ENCODE data around the gene GLIPR1L1. TPM values are rescaled to one million over a fixed set of nuclear protein-coding genes. Genes with fewer than 3 reads are reported as not detected.

The GLIPR1L1 gene
- total RNA-seq, 4 donors from 2014 or later, result not detected

DNA sequence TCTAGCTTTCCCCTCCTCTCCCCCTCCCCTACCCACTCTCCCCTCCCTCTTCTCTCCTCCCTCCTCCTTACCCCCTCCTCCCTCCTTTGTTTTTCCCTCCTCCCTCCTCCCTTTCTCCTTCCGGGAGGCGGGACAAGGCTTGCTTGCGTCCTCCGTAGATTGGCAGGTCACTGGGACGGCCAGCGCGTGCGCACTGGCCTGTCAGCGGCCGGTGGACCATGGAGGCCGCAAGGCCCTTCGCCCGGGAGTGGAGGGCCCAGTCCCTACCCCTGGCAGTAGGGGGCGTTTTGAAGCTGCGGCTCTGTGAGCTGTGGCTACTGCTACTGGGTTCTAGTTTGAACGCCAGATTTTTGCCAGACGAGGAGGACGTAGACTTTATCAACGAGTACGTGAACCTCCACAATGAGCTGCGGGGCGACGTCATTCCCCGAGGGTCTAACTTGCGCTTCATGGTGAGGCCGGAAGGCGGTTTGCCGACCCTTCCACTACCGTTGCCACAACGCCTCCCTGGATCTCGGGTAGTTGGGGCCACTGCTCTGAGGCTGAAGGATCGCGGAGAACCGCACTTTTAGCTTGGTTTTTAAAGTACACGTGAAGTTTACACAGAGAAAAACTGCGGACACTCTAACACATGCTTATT lies 56.5 kb downstream of the GLIPR1L1 start, which contains the start of gene GLIPR1L2:
Gene GLIPR1L2, plus strand, starts transcription at position 191 of the 640 bp plus-strand sequence. Its CDS starts 28 bp downstream, at position 219.
- peak within 1 kb of the TSS; percentile 85 to 93 (median 88) for H3K27ac ChIP-seq (replicated peaks in 1 of 4)
- no peaks in the 10 kb centered on the region for H3K36me3 ChIP-seq
- intact Hi-C loops (cut with DNase I), result loop anchor here (5.0 kb wide), 1 partner anchor 91 kb away; the partner anchor contains the start of gene GLIPR1
- H3K9me3 ChIP-seq, result no peaks in the 10 kb centered on the region
- 2% methylated on average over 31 of the region's 36 CpGs for WGBS
- TF ChIP-seq EP300 (IDR thresholded peaks at IDR 0.05), result no peak
- TF ChIP-seq POLR2A (IDR thresholded peaks at IDR 0.05; ENCODE audit: low read depth), result peak; percentile 70
- TF ChIP-seq CTCF (IDR thresholded peaks at IDR 0.05), result peak; percentile 74 to 88 (median 80)
- peak; percentile 96 to 97 for TF ChIP-seq POLR2AphosphoS5 (IDR thresholded peaks at IDR 0.05)
- peak; percentile 97 for DNase-seq (ENCODE audit: extremely low spot score)
- peaks cover 23 to 33% (median 32%) of the 10 kb centered on the region in 4 donors for H3K4me1 ChIP-seq
- H3K4me3 ChIP-seq, result peak within 1 kb of the TSS; percentile 53 to 68 (median 65)
- no peaks in the 10 kb centered on the region for H3K27me3 ChIP-seq

GRCh38 chr12:75404231-75404630 lies 69.8 kb downstream of the GLIPR1L1 start:
- Histone ChIP-seq H3K27me3 (no peaks in the 10 kb centered on the region), H3K36me3 (no peaks in the 10 kb centered on the region), H3K4me3 (no peak overlapping the region), H3K9me3 (no peaks in the 10 kb centered on the region), H3K27ac (replicated peaks in 1 of 4) (no peak overlapping the region), H3K4me1 (peaks cover 0 to 6% (median 3%) of the 10 kb centered on the region in 4 donors)
- WGBS, result 84% methylated on average over 1 of the region's 1 CpG
- no peak for DNase-seq (ENCODE audit: extremely low spot score)
- TF ChIP-seq POLR2A (IDR thresholded peaks at IDR 0.05; ENCODE audit: low read depth) (no peak), EP300 (IDR thresholded peaks at IDR 0.05) (no peak)
- intact Hi-C loops (cut with DNase I), result no loop called here

DNA sequence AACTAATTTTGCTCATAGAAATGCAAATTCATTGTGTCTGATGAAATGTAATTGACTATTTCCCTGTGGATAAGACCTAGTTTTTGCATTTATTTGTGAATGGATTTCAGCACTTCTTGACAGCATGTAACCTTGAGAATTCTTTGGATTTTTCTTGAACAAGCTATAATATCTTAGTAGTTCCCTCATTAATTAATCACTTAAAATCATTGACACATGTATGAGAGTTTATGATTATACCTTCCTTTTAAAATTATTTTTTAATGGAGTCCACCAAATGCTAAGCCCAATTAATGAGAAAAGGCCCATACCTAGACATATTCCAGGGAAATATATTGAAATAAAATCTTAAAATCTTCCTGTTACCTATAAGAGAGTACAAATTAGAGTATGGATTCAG lies 73.2 kb downstream of the GLIPR1L1 start:
- DNase-seq (ENCODE audit: extremely low spot score), result no peak
- no peak for TF ChIP-seq POLR2AphosphoS5 (IDR thresholded peaks at IDR 0.05)
- no peak for TF ChIP-seq EP300 (IDR thresholded peaks at IDR 0.05)
- no peak for TF ChIP-seq CTCF (IDR thresholded peaks at IDR 0.05)
- TF ChIP-seq POLR2A (IDR thresholded peaks at IDR 0.05; ENCODE audit: low read depth), result no peak

DNA sequence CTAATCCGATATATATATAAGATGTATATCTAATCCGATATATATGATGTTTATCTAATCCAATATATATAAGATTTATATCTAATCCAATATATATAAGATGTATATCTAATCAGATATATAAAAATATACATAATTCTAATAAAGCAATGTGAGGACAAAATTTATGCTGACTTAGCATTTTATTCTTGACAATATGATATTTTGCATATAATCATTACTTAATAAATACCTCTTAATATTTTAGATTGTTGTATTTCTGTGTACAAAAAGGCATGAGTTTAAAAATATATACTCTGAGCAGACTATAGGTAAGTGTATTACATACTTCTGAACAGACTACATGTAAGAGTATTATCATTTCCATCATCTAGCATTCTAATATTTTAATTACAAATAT lies 75.4 kb downstream of the GLIPR1L1 start:
- 98% methylated on average over 2 of the region's 2 CpGs for WGBS
- intact Hi-C loops (cut with DNase I), result no loop called here
- Histone ChIP-seq H3K4me3 (no peak overlapping the region), H3K36me3 (no peaks in the 10 kb centered on the region), H3K4me1 (peaks cover 0 to 8% (median 3%) of the 10 kb centered on the region in 4 donors), H3K27me3 (no peaks in the 10 kb centered on the region), H3K9me3 (no peaks in the 10 kb centered on the region), H3K27ac (replicated peaks in 1 of 4) (no peak overlapping the region)
- DNase-seq (ENCODE audit: extremely low spot score), result no peak
- no peak for TF ChIP-seq CTCF (IDR thresholded peaks at IDR 0.05)
- no peak for TF ChIP-seq POLR2A (IDR thresholded peaks at IDR 0.05; ENCODE audit: low read depth)
- TF ChIP-seq EP300 (IDR thresholded peaks at IDR 0.05), result no peak
- TF ChIP-seq POLR2AphosphoS5 (IDR thresholded peaks at IDR 0.05), result no peak

More for the DNA sequence above, 73.2 kb downstream of the GLIPR1L1 start:
- Histone ChIP-seq H3K4me3 (no peak overlapping the region), H3K9me3 (no peaks in the 10 kb centered on the region), H3K4me1 (peaks cover 0 to 8% (median 3%) of the 10 kb centered on the region in 4 donors), H3K36me3 (no peaks in the 10 kb centered on the region), H3K27ac (replicated peaks in 1 of 4) (no peak overlapping the region), H3K27me3 (no peaks in the 10 kb centered on the region)
- intact Hi-C loops (cut with DNase I), result no loop called here

- H3K9me3 ChIP-seq, result no peaks in the 10 kb centered on the region
- H3K27me3 ChIP-seq, result no peaks in the 10 kb centered on the region
- intact Hi-C loops (cut with DNase I), result no loop called here
- H3K4me3 ChIP-seq, result no peak overlapping the region
- no peak for DNase-seq (ENCODE audit: extremely low spot score)
- 68% methylated on average over 1 of the region's 1 CpG for WGBS
- H3K36me3 ChIP-seq, result no peaks in the 10 kb centered on the region
- H3K27ac ChIP-seq (replicated peaks in 1 of 4), result no peak overlapping the region
- TF ChIP-seq POLR2AphosphoS5 (IDR thresholded peaks at IDR 0.05), result no peak
- no peaks in the 10 kb centered on the region for H3K4me1 ChIP-seq
These were observed 80.2 kb downstream of the GLIPR1L1 start for GRCh38 chr12:75414671-75415070.
